Hippocampal formation (tissue), 2 donors: Measurements from ENCODE around the gene SCN1B.
"Not testable (repeated sequence)": the region's sequence is repeated elsewhere in the genome, so short reads cannot be mapped to it uniquely, and the experiment has no call there.

Experiments used
- DNase-seq, 2 donors: peaks; one replicate each; lab custom pipeline; 2025; lab: John Stamatoyannopoulos, UW

SCN1B gene

DNA sequence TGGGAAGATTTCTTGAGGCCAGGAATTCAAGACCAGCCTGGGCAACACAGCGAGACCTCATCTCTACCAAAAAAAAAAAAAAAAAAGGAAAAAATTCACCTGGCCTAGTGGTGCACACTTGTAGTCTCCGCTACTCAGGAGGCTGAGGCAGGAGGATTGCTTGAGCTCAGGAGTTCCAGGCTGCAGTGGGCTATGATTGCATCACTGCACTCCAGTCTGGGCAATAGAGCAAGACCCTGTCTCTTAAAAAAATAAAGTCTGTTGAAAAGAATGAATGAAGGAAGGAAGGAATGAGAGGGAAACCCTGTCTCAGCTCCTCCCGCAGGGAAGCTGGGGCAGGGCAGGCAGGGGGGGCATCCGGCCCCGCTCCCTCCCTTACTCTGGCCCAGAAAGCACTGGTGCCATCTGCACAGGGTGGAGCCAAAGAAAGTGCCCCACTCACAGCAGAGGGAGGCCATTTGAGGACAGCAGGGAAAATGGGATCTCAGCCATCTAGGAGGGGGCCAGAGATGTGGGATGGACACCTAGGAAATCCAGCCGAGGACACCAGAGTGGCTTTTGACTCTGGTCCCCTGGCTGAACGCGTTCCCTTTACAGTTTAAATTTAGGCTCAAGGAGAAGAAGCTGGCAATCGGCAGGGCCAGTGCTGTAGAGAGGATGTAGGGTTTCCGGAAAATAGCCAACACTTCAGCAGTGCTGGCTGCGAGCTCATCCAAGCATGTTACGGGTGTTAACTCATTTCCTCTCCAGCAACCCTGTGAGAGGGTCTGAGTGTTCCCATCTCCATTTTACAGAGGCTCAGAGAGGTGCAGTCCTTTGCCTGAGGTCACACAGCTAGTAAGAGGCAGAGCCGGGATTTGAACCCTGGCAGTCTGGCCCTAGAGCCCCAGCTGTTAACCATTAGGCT is 7.7 kb downstream of the SCN1B start:
- peak in 1 of 2 donors; percentile 62 for DNase-seq

DNA sequence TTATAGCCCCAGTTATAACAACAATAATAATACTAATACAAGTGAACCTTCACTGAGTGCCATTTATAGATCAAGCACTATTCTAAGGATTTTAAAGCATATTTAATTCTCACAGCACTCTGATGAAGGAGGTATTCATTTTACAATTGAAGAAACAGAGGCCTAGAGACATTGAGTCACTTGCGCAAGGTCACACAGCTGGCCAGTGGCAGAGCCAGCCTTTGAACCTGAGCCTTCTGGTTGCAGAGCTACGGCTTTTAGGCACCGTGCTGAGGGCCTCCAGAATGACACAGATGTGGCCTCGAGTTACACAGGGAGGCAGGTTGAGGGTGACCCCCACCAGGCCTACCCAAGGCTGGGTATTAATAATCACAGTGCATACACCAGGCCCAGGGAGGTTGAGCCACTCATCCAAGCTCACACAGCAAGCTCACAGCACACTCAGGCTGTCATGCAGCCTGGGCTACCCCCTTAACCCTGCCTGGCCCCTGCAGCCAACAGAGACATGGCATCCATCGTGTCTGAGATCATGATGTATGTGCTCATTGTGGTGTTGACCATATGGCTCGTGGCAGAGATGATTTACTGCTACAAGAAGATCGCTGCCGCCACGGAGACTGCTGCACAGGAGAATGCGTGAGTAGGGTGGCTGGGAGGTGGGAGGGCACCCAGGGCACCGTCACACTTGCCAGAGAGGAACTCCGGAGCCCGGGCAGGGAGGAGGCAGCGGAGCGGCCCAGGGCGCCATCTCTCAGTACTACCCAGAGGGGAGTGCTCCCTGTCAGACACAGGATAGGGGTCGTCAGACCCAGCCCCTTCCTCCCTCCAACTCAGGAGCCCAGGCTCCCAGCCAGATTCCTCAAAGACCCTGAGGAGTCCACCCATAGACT is 8.6 kb downstream of the SCN1B start:
- DNase-seq: no peak

GRCh38 chr19:35039881-35040825 is 9.9 kb downstream of the SCN1B start:
- DNase-seq: no peak

DNA sequence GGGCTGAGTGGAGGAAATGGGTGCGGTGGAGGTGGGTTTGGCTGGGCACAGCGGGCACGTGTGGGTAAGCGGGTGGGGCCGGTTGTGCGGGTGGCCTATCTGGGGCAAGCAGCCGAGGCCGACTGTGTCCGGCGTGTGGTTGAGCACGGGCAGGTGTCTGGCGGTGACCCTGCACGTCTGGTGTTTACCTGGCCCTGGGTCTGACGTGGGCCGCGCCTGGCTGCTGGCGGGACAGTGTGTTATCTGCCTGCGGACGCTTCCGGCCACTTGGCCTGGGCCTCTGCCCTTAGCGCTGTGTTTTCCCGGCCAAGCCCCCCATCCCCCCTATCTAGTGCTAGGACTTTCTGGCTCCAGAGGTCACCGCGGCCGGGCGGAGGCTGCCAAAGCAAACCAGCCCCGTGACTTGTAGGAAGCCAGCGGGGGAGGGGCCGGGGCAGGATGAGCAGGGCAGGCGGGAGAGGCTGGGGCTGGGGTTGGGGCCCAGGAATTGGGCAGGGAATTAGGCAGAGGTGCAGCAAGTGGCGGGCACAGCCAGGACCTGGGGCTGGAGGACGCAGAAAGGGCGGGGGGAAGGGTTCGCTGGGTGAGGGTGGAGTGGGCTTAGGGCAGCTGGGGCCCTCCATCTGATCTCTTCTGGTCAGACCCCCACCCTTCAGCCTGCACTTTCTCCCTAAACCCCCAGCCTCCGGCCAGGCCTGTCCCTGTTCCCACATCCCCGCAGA is 10.7 kb downstream of the SCN1B start:
- DNase-seq: peak; percentile 33 to 66

- DNase-seq: no peak
Measured at GRCh38 chr19:35041548-35042055, 11.3 kb downstream of the SCN1B start, which contains the start of gene HPN. Gene HPN, plus strand, starts transcription at chr19:35041721. Its CDS starts 786 bp downstream, at chr19:35042507.

DNA sequence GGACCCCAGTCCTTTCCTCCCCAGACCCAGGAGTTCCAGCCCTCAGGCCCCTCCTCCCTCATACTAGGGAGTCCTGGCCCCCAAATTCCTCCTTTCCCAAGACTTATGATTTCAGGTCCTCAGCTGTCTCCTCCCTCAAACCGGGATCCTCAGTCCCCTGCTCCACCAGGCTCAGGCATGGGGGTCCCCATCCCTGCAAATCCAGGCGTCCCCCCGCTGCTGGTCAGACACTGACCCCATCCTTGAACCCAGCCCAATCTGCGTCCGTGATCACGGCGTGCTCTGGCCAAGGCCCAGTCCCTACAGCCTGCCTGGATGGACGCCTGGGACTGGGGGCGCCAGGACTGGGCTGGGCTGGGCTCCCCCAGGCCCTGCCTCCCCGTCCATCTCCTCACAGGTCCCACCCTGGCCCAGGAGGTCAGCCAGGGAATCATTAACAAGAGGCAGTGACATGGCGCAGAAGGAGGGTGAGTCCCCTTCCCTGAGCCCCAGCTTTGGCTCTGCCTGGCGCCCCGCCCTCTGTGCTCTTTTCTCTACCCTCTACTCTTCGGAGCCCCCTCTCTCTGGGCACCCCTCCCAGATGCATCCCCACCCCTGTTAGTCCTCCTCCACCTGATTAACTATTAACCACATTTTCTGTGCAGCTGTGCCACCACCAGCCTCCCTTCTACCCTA is 11.9 kb downstream of the SCN1B start:
- DNase-seq: no peak

- no peak for DNase-seq
Measured at GRCh38 chr19:35042954-35043604, 12.8 kb downstream of the SCN1B start.

DNA sequence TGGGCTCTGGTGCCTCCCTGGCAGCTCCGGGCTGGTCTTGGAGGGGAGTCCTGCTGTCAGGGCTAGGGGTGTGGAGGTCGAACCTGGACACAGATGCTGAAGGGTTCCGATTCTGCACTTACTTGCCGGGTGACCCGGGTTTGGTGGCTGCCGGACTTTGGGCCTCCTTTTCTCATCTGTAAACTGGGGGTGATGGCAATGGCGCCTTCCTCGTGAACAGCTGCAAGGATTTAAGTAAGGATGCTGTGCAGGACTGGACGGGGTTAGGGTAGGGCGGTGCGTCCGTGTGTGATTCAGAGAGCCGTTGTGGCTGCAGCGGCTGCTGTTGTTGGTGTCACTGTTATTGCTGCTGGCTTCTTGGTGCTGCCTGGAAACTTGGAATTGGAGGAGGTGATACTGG is 13.6 kb downstream of the SCN1B start:
- DNase-seq: no peak

DNA sequence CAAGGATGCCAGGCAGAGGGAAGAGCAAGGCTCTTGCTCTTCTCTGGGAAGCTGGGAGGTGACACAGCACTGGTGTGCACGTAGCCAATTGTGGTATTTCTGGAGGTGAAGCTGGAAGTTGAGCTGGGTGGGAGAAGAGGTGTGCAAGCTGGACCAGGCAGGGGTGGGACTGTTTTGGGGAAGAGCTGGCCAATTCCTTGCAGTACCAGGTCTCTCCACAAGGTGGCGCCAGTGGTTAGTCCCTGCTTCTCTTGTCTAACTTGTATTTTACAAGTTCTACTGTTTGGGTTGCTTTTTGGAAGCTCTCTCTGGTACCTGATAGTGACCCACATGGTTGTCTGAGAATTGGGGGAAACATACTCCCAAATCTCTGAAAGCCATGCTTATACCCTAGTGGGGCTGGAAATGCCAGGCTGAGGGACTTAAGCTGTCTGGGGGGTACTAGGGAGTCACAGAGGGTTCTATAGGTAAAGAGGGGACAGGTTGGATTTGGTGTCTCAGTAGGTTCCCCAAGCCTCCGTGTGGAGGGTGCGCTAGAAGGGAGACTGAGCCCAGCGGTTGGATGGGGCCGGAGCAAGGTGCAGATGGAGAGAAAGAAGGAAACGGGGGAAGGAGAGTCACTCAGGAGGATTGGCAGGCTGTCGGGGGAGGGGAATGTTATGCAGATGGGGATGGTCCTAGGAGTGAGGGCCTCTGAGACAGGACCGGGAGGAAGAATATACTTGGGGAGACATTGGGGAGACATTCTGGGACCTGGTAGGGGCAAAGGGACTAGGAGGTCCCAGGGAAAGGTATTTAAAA is 14.2 kb downstream of the SCN1B start:
- DNase-seq: peak in 1 of 2 donors; percentile 60

- DNase-seq: peak; percentile 33 to 46
Measured at GRCh38 chr19:35045667-35046300, 15.5 kb downstream of the SCN1B start.

GRCh38 chr19:35046461-35046860 is 16.2 kb downstream of the SCN1B start:
- DNase-seq: no peak

DNA sequence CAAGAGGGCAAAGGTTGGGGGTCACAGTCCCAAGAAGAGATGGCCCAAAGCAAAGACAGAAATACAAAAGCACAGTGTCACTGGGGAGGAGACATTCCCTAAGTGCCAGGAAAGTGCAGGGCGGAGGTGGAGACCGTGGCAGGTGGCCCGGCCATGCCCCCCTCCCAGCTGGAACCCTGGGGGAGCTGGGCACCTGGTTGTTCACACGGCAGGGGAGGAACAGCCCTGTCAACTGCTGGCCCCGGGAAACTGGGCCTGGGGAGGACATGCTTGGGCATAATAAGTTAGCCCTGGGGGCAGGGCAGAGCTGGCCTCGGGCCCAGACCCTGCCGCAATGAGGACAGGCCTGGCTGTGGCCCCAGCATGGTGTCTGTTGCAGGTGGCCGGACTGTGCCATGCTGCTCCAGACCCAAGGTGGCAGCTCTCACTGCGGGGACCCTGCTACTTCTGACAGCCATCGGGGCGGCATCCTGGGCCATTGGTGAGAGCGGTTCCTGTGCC is 18.7 kb downstream of the SCN1B start:
- peak; percentile 47 to 78 for DNase-seq

- DNase-seq: peak in 1 of 2 donors; percentile 44
Measured at GRCh38 chr19:35049456-35049855, 19.2 kb downstream of the SCN1B start.

- DNase-seq: not testable (repeated sequence)
Measured at GRCh38 chr19:35050662-35051061, 20.4 kb downstream of the SCN1B start.

DNA sequence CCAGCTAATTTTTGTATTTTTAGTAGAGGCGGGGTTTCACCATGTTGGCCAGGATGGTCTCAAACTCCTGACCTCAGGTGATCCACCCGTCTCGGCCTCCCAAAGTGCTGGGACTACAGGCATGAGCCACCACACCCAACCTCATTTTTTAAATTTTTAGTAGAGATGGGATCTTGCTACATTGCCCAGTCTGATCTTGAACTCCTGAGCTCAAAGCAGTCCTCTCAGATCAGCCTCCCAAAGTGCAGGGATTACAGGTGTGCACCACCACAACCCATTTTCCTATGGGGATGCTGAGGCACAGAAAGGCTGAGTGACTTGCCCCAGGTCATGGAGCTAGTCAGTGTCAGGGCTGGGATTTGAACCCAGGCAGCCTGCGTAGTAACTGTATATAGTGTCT is 21.0 kb downstream of the SCN1B start:
- not testable (repeated sequence) for DNase-seq

DNA sequence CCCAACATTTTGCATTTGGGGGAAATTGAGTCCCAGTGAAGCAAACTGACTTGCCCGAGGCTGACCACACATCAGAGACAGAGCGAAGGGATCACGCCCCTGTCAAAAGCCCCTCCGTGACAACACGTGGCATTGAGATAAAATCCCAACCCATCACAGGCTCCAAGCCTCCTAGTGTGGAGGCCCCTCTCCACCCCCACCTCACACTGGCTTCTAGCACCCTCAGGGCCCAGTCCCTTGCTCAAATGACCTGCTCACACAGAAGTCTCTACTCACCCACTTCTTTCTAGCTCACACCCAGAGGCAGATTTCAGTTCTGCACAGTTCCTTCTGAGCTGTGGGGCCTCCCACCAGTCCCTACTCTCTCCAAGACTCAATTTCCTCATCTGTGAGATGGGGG is 21.5 kb downstream of the SCN1B start:
- DNase-seq: no peak

GRCh38 chr19:35052599-35053190 is 22.4 kb downstream of the SCN1B start:
- DNase-seq: no peak
